HL-60 (cell line): ENCODE measurements around the gene MKLN1.

Experiments
- DNase-seq, 2 experiments: peaks; one replicate each; pipeline ENCODE4 v3.0.0-alpha.2; 2010 to 2020; ENCODE audit warnings: low read depth in 1 of 2, low spot score in 1 of 2
- H3K27ac ChIP-seq: fragments of 250-450 bp; sonication (Bioruptor Pico); replicated peaks from 2 replicates; pipeline ENCODE4 v1.5.1; 2020; ENCODE audit warnings: mild to moderate bottlenecking, moderate library complexity
- H3K27me3 ChIP-seq: fragments of 250-450 bp; sonication (Bioruptor Pico); 2 replicates; pipeline ENCODE4 v1.5.1; 2021; ENCODE audit warnings: mild to moderate bottlenecking, moderate library complexity; ENCODE audit not compliant: insufficient read depth, poor library complexity, severe bottlenecking
- H3K4me3 ChIP-seq: replicated peaks from 2 replicates; pipeline ENCODE4 v1.5.1; 2011; ENCODE audit warnings: mild to moderate bottlenecking, control low read depth, low read length; ENCODE audit not compliant: insufficient read depth
- CTCF ChIP-seq: IDR thresholded peaks from one replicate; pipeline ENCODE4 v1.5.1; 2011; ENCODE audit warnings: low read length, control low read depth, inconsistent platforms; ENCODE audit not compliant: insufficient read depth
- GABPA ChIP-seq: IDR thresholded peaks from 2 replicates; pipeline ENCODE4 v1.6.1; 2012; ENCODE audit warnings: low read depth
- POLR2AphosphoS5 ChIP-seq: IDR thresholded peaks from 2 replicates; pipeline ENCODE4 v1.6.1; 2012; ENCODE audit warnings: low read depth
- REST ChIP-seq: IDR thresholded peaks from 2 replicates; pipeline ENCODE4 v1.6.1; 2012; ENCODE audit warnings: low read depth; ENCODE audit not compliant: insufficient replicate concordance
- SPI1 ChIP-seq: IDR thresholded peaks from 2 replicates; pipeline ENCODE4 v1.6.1; 2012; ENCODE audit warnings: low read depth, mild to moderate bottlenecking, borderline replicate concordance

MKLN1 gene

GRCh38 chr7:131501422-131501821, 173.7 kb downstream of the MKLN1 start:
- H3K27me3 ChIP-seq = peaks cover 3% of the 10 kb centered on the region
- no peak for DNase-seq
- no peak for TF ChIP-seq SPI1
- TF ChIP-seq POLR2AphosphoS5 = no peak
- no peak for TF ChIP-seq GABPA
- TF ChIP-seq CTCF = no peak
- no peak for TF ChIP-seq REST
- no peak overlapping the region for H3K27ac ChIP-seq
- no peak overlapping the region for H3K4me3 ChIP-seq

GRCh38 chr7:131501930-131502685, 174.4 kb downstream of the MKLN1 start:
- no peak for DNase-seq
- no peak for TF ChIP-seq GABPA
- TF ChIP-seq POLR2AphosphoS5 = no peak
- Histone ChIP-seq H3K27me3 (peaks cover 4% of the 10 kb centered on the region), H3K27ac (no peak overlapping the region), H3K4me3 (no peak overlapping the region)

- Histone ChIP-seq H3K4me3 (no peak overlapping the region), H3K27me3 (peaks cover 4% of the 10 kb centered on the region), H3K27ac (no peak overlapping the region)
- no peak for TF ChIP-seq SPI1
- TF ChIP-seq POLR2AphosphoS5 = no peak
- TF ChIP-seq CTCF = no peak
- TF ChIP-seq REST = no peak
- DNase-seq = no peak
Observed at GRCh38 chr7:131502810-131503508, 175.3 kb downstream of the MKLN1 start.

GRCh38 chr7:131503639-131504038, 176.0 kb downstream of the MKLN1 start:
- TF ChIP-seq GABPA (no peak), CTCF (no peak), POLR2AphosphoS5 (no peak), SPI1 (no peak), REST (no peak)
- H3K27ac ChIP-seq = no peak overlapping the region
- DNase-seq = no peak
- H3K27me3 ChIP-seq = peaks cover 4% of the 10 kb centered on the region
- H3K4me3 ChIP-seq = no peak overlapping the region
